ENCODE data around the gene TRABD. TPM values are rescaled to one million over a fixed set of nuclear protein-coding genes. Genes with fewer than 3 reads are reported as not detected.
"Not testable (repeated sequence)": the region's sequence is repeated elsewhere in the genome, so short reads cannot be mapped to it uniquely, and the experiment has no call there.

TRABD gene
- total RNA-seq, 2 donors from 2014 or later: 82.8 to 110 TPM

DNA sequence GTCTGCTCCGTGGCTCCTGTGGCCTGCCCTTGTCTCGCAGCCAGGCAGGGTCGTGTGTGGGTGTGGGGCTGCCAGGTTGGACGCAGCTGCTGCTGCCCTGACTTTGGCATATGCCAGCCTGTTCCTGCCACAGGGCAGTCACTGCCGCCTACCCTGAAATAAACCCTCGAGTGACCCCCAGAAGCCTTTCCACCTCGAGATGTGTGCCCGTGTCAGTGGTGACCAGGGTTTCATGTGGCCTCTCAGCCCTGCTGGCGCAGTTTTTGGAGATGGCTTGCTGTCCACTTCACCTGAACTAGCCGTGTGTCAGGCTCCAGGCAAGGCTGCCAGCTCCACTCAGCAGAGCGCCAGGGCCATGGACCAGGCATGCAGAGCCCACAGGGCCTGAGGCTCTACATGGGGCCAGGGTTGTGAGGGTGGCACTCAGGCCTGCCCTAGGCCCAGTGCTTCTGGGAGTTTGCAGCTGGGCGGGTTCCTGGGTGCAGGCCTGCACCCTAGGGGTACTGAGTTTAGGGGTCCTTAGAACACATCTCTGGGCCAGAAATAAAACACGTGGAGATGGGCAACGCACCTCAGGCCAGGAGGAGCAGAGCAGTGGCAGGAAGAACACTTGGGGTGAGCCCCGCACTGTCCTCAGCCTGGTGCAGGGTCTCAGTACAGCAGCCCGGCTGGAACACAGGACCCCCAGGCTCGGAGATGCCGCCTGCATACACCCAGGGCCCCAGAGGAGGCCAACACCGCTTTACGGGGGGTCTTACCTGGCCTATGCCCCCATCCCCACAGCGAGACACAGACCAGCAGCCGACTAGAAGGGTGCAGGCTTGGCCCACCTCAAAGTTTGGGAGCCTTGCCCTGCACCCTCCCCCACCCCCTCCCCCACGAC, 24.0 kb upstream of the TRABD start:
- H3K27ac ChIP-seq: no peak overlapping the region
- H3K4me1 ChIP-seq: no peaks in the 10 kb centered on the region
- 75 to 83% methylated on average over 6 to 23 of the region's 23 CpGs for WGBS, 2 donors
- H3K9me3 ChIP-seq: no peaks in the 10 kb centered on the region
- H3K4me3 ChIP-seq: no peak overlapping the region
- ATAC-seq (no peak), DNase-seq (no peak)
- intact Hi-C loops (cut with DNase I): no loop called here
- TF ChIP-seq POLR2A (IDR thresholded peaks at IDR 0.05): no peak
- TF ChIP-seq, protein P1, sequence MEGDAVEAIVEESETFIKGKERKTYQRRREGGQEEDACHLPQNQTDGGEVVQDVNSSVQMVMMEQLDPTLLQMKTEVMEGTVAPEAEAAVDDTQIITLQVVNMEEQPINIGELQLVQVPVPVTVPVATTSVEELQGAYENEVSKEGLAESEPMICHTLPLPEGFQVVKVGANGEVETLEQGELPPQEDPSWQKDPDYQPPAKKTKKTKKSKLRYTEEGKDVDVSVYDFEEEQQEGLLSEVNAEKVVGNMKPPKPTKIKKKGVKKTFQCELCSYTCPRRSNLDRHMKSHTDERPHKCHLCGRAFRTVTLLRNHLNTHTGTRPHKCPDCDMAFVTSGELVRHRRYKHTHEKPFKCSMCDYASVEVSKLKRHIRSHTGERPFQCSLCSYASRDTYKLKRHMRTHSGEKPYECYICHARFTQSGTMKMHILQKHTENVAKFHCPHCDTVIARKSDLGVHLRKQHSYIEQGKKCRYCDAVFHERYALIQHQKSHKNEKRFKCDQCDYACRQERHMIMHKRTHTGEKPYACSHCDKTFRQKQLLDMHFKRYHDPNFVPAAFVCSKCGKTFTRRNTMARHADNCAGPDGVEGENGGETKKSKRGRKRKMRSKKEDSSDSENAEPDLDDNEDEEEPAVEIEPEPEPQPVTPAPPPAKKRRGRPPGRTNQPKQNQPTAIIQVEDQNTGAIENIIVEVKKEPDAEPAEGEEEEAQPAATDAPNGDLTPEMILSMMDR (IDR thresholded peaks at IDR 0.05): no peak
- no peaks in the 10 kb centered on the region for H3K36me3 ChIP-seq (replicated peaks in 1 of 2; ENCODE audit: insufficient read depth in 1 of 2, low read depth in 2 of 2)
- no peaks in the 10 kb centered on the region for H3K27me3 ChIP-seq

DNA sequence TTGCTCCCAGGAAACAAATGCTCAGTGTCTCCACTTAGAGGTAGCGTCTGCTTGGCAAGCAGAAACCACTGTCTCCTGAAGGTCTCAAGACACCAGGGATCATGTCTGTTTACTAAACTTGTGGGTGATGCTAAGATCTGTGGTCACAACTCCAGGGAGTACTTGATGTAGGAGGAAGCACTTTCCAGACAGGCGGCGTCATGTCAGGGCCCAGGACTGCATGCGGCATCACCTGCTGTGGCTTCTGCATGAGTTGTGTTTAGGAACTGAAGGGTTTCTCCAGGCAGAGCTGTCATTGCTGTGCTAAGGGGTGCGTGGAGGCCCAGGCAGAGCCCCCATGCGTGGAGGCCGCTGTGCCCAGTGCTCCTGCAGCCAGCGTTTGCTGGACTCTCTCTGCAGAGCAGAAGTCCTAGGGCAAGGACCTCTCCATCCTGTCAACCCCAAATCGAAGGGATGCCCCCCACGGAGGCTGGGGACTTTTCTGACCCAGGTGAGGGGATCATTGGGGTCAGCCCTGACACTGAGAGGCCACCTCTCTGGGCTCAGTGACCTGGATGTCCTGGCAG, 23.2 kb upstream of the TRABD start:
- Histone ChIP-seq H3K4me1 (no peaks in the 10 kb centered on the region), H3K9me3 (no peaks in the 10 kb centered on the region), H3K36me3 (replicated peaks in 1 of 2; ENCODE audit: insufficient read depth in 1 of 2, low read depth in 2 of 2) (no peaks in the 10 kb centered on the region), H3K27ac (no peak overlapping the region), H3K27me3 (no peaks in the 10 kb centered on the region), H3K4me3 (no peak overlapping the region)
- DNase-seq (no peak), ATAC-seq (no peak)
- 77 to 83% methylated on average over 8 to 10 of the region's 10 CpGs for WGBS, 2 donors
- intact Hi-C loops (cut with DNase I): no loop called here
- TF ChIP-seq POLR2A (IDR thresholded peaks at IDR 0.05): no peak
- TF ChIP-seq, protein P1 (IDR thresholded peaks at IDR 0.05): no peak

DNA sequence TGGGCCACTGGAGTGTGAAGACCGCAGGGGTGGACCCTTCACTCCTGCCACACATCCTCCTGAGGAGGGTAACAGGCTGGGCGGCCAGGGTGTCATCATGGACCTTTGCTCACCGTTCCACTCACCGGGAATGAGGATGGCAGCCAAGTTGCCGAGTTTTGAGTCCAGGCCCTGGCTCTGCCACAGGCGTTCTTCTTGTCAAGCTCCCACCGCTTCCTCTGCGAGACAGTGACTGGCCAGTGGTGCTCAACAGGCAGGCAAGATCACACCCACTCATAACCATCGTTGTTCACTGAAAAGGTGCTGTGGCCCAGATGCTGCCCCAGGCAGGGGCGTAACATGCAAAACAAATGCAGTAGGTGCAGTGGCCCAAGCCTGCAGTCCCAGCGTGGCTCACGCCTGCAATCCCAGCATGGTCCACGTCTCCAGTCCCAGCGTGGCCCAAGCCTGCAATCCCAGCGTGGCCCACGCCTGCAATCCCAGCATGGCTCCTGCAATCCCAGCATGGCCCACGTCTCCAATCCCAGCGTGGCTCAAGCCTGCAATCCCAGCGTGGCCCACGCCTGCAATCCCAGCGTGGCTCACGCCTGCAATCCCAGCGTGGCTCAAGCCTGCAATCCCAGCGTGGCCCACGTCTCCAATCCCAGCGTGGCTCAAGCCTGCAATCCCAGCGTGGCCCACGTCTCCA, 20.1 kb upstream of the TRABD start:
- peaks cover 0 to 7% of the 10 kb centered on the region in 2 donors for H3K27me3 ChIP-seq
- no peaks in the 10 kb centered on the region for H3K9me3 ChIP-seq
- TF ChIP-seq POLR2A (IDR thresholded peaks at IDR 0.05): no peak
- TF ChIP-seq, protein P1 (IDR thresholded peaks at IDR 0.05): no peak
- DNase-seq (no peak), ATAC-seq (no peak)
- H3K36me3 ChIP-seq (replicated peaks in 1 of 2; ENCODE audit: insufficient read depth in 1 of 2, low read depth in 2 of 2): no peaks in the 10 kb centered on the region
- intact Hi-C loops (cut with DNase I): no loop called here
- no peak overlapping the region for H3K27ac ChIP-seq
- 92 to 95% methylated on average over 4 to 28 of the region's 28 CpGs for WGBS, 2 donors
- no peaks in the 10 kb centered on the region for H3K4me1 ChIP-seq
- H3K4me3 ChIP-seq: no peak overlapping the region

DNA sequence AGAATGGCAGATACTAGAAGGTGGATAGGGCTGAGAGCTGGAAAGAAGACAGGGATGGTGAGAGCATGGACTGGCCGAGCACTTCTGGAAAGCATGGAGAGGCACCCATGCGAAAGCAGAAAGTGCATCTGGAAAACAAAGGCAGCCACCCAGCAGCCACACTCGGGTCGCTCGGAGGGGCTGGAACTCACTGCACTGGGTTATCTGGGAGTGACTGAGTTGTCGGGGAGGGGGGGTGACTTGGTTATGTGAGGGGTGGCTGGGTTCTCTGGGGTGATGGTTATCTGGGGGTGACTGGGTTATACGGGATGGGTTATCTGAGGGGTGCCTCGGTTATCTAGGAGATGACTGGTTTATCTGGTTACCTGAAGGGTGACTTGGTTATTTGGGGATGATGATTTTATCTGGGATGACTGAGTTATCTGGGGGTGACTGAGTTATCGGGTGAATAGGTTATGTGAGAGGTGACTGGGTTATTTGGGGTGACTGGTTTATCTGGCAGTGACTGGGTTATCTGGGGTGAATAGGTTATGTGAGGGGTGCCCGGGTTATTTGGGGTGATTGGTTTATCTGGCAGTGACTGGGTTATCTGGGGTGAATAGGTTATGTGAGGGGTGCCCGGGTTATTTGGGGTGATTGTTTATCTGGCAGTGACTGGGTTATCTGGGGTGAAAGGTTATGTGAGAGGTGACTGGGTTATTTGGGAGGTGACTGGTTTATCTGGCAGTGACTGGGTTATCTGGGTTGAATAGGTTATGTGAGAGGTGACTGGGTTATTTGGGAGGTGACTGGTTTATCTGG, 17.8 kb upstream of the TRABD start:
- Histone ChIP-seq H3K36me3 (replicated peaks in 1 of 2; ENCODE audit: insufficient read depth in 1 of 2, low read depth in 2 of 2) (no peaks in the 10 kb centered on the region), H3K27ac (no peak overlapping the region), H3K9me3 (no peaks in the 10 kb centered on the region), H3K27me3 (peaks cover 0 to 7% of the 10 kb centered on the region in 2 donors), H3K4me1 (peaks cover 7% of the 10 kb centered on the region), H3K4me3 (no peak overlapping the region)
- DNase-seq (no peak), ATAC-seq (no peak)
- TF ChIP-seq POLR2A (IDR thresholded peaks at IDR 0.05): no peak
- TF ChIP-seq, protein P1 (IDR thresholded peaks at IDR 0.05): no peak
- intact Hi-C loops (cut with DNase I): no loop called here
- 38 to 42% methylated on average over 10 to 11 of the region's 11 CpGs for WGBS, 2 donors

DNA sequence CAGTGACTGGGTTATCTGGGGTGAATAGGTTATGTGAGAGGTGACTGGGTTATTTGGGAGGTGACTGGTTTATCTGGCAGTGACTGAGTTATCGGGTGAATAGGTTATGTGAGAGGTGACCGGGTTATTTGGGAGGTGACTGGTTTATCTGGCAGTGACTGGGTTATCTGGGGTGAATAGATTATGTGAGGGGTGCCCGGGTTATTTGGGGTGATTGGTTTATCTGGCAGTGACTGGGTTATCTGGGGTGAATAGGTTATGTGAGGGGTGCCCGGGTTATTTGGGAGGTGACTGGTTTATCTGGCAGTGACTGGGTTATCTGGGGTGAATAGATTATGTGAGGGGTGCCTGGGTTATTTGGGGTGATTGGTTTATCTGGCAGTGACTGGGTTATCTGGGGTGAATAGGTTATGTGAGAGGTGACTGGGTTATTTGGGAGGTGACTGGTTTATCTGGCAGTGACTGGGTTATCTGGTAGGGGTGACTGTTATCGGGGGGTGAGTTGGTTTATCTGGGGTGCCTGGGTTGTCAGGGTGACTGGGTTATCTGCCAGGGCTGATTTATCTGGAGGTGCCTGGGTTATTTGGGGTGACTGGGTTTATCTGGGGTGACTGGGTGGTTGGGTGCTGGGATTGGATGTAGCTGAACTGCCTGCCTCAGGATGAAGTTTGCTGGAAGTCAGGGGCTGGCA, 17.1 kb upstream of the TRABD start:
- ATAC-seq; H3K27ac ChIP-seq; DNase-seq; intact Hi-C loops (cut with DNase I); H3K36me3 ChIP-seq (replicated peaks in 1 of 2; ENCODE audit: insufficient read depth in 1 of 2, low read depth in 2 of 2); H3K9me3 ChIP-seq; H3K4me3 ChIP-seq; H3K4me1 ChIP-seq; H3K27me3 ChIP-seq: not testable (repeated sequence)
- whole genome bisulfite sequencing, 2 donors: 21 to 30% methylated on average over 5 of the region's 5 CpGs
